ENCODE results near the gene MSMP.

DNA sequence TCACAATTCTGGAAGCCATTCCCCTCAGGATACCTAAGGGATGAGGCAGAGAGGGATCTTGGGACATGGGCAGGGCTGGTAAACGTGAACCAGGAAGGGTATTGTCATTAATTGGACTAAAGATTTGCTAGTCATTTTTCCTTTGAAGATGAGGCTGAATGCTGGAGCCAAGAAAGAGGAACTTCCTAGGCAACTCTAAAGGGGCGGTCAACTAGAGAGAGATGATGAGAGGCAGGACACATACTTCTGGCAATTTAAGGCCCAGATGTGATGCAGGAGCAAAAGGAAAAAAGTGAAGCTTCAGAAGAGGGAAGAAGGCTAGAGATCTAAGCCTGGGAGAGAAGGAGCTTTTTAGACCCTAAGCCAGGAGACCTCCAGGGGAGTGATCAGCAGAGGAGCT is 10.6 kb downstream of the MSMP start:
- TF ChIP-seq, protein P1, sequence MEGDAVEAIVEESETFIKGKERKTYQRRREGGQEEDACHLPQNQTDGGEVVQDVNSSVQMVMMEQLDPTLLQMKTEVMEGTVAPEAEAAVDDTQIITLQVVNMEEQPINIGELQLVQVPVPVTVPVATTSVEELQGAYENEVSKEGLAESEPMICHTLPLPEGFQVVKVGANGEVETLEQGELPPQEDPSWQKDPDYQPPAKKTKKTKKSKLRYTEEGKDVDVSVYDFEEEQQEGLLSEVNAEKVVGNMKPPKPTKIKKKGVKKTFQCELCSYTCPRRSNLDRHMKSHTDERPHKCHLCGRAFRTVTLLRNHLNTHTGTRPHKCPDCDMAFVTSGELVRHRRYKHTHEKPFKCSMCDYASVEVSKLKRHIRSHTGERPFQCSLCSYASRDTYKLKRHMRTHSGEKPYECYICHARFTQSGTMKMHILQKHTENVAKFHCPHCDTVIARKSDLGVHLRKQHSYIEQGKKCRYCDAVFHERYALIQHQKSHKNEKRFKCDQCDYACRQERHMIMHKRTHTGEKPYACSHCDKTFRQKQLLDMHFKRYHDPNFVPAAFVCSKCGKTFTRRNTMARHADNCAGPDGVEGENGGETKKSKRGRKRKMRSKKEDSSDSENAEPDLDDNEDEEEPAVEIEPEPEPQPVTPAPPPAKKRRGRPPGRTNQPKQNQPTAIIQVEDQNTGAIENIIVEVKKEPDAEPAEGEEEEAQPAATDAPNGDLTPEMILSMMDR (conservative IDR thresholded peaks at IDR 0.05; ENCODE audit: low read length) = no peak
- TF ChIP-seq EZH2phosphoT487 (IDR thresholded peaks at IDR 0.05; ENCODE audit: borderline replicate concordance, low read depth, low read length) = no peak
